ENCODE measurements around the gene SOAT1. TPM values are rescaled to one million over a fixed set of nuclear protein-coding genes. Genes with fewer than 3 reads are reported as not detected.

SOAT1 gene
- total RNA-seq, 1 experiment from 2014 or later, result 28.7 TPM

DNA sequence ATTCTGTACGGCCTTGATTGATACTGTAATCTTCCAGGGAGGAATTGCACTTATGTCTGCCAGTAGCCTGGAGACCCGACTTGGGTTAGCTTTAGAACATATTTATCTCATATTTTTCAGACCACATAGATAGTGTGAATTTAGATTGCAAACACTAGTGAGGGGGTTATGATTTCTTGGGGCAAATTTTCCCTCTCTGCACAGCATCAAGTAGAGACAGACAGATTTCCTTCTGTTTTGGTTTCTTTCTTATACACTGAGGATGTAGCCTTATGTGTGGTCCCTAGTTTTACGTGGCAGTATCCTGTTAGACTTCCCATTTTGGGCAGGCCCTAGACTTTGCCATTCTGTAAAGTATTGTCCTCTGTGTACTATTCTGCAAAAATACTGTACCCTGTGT, 29.0 kb downstream of the SOAT1 start:
- H3K4me3 ChIP-seq, result no peak overlapping the region
- H3K36me3 ChIP-seq, result peaks cover 20% of the 10 kb centered on the region
- H3K27ac ChIP-seq, result no peak overlapping the region
- no peak for DNase-seq
- no peaks in the 10 kb centered on the region for H3K4me1 ChIP-seq
- 0 out of 2 replicates have a peak, but pooled peaks cover 2% of the 10 kb centered on the region for H3K9me3 ChIP-seq (replicated peaks)
- no peaks in the 10 kb centered on the region for H3K27me3 ChIP-seq

DNA sequence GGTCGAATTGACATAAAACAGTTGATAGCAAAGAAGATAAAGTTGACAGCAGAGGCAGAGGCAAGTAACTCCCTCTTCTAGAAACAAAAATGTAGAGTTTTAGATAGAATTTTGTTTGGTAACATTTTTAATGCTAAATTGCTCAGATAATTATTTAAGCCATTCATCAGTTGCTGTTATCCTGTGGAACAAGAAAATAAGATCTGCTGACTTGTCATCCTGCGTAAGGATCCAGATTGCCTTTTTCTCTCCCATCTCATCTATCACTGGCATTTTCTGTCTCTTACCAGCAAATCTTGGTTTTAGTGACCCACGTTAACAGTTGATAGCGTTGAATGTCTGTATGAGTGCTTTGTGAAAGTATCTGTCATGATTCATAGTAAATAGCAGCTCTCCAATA, 29.8 kb downstream of the SOAT1 start:
- Histone ChIP-seq H3K36me3 (peaks cover 20% of the 10 kb centered on the region), H3K27me3 (no peaks in the 10 kb centered on the region), H3K4me3 (no peak overlapping the region), H3K9me3 (replicated peaks) (0 out of 2 replicates have a peak, but pooled peaks cover 2% of the 10 kb centered on the region), H3K4me1 (no peaks in the 10 kb centered on the region), H3K27ac (no peak overlapping the region)
- no peak for DNase-seq

DNA sequence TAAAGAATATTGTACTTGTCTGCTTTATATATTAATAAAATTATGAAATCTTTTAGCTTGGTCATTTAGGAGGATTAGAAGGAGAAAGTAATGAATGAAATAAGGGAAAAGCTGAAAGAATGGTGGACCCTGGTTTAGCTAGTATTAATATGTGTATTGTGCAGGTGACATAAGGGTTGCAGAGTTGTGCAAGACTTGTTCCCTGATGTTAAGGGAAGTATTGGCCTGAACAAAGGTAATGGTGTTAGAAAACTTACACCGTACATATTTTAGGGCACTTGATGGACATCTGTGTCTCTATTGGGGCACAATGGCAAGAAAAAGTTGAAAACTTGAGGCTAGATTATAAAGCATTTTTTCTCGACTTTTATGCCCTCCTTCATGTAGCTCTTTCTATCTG, 32.2 kb downstream of the SOAT1 start:
- Histone ChIP-seq H3K27me3 (no peaks in the 10 kb centered on the region), H3K27ac (no peak overlapping the region), H3K4me3 (no peak overlapping the region), H3K36me3 (peaks cover 13% of the 10 kb centered on the region), H3K9me3 (replicated peaks) (0 out of 2 replicates have a peak, but pooled peaks cover 2% of the 10 kb centered on the region), H3K4me1 (no peaks in the 10 kb centered on the region)
- DNase-seq, result no peak

DNA sequence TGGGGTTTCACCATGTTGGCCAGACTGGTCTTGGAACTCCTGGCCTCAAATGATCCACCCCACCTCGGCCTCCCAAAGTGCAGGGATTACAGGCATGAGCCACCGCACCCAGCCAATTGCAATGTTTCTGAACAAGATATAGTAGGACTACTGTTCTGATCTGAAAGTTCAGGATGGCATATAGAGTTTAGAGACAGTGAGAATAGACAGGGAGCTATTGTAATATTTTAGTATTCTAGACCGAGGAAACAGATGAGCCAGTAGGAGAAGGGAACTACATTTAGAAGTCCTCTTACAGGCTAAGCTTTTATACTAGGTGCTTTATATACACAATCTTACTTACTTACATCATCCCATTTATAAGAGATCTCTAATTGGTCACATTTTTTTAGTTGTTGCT, 33.1 kb downstream of the SOAT1 start:
- DNase-seq, result no peak
- no peaks in the 10 kb centered on the region for H3K4me1 ChIP-seq
- H3K9me3 ChIP-seq (replicated peaks), result no peaks in the 10 kb centered on the region
- no peaks in the 10 kb centered on the region for H3K27me3 ChIP-seq
- H3K36me3 ChIP-seq, result peaks cover 8% of the 10 kb centered on the region
- H3K27ac ChIP-seq, result no peak overlapping the region
- no peak overlapping the region for H3K4me3 ChIP-seq

DNA sequence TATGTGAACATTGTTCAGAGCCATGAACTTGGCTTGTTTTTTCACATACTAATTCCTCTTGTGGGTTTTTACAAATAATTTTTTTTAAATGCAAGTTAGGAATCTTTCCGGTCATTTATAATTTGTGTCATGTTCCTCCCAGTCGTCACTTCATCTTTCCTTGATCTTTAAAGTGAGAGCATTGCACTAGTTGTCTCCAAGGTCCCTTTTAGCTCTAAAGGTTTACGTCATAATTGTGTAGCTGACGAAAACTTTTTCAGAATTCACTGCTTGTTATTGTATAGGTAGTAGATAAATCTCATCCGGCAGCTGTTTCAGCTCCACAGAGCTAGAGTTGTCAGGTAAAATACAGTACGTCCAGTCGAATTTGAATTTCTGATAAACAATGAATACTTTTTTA, 33.6 kb downstream of the SOAT1 start:
- Histone ChIP-seq H3K9me3 (replicated peaks) (no peaks in the 10 kb centered on the region), H3K4me3 (no peak overlapping the region), H3K36me3 (peaks cover 8% of the 10 kb centered on the region), H3K27ac (no peak overlapping the region), H3K4me1 (no peaks in the 10 kb centered on the region), H3K27me3 (no peaks in the 10 kb centered on the region)
- DNase-seq, result no peak

DNA sequence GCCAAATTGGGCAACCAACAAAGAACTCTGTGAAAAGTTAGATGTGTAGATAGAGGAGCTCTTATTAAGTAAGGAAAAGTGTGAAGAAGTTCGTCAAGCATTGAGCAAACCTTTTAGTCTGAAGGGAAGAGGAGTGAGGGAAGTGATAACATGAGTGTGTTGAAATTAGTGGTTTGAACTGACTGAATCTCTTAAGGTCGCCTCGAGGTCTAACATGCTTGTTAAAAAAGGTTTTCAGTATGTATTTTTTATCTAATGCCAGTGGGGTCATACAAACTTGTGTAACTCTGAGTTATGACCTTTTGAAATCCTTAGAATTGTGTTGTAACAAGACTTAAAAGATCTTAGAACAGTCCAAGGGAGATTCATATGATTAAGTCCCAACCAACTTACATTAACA, 34.1 kb downstream of the SOAT1 start:
- Histone ChIP-seq H3K36me3 (peaks cover 8% of the 10 kb centered on the region), H3K9me3 (replicated peaks) (no peaks in the 10 kb centered on the region), H3K27ac (no peak overlapping the region), H3K27me3 (no peaks in the 10 kb centered on the region), H3K4me3 (no peak overlapping the region), H3K4me1 (no peaks in the 10 kb centered on the region)
- no peak for DNase-seq

DNA sequence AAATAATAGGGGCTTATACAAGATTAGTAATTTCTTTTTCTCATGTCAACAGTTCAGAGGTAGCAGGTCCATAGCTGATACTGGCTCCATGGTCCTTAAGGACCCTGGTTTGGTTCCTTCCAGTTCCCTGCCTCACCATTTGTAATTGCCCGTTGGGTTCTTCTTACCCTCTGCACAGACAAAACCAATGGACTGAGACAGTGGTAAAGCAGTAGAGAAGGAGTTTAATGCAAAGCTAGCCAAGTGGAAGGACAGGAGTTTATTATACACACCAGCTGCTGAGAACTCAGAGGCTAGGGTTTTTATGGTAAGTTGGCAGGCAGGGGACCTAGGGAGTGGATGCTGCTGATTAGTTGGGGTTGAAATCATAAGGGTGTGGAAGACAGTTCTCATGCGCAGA, 36.3 kb downstream of the SOAT1 start:
- Histone ChIP-seq H3K4me1 (no peaks in the 10 kb centered on the region), H3K36me3 (peaks cover 3% of the 10 kb centered on the region; the same call in 1 of the 2 replicates), H3K27me3 (no peaks in the 10 kb centered on the region), H3K9me3 (replicated peaks) (no peaks in the 10 kb centered on the region), H3K27ac (no peak overlapping the region), H3K4me3 (no peak overlapping the region)
- no peak for DNase-seq

DNA sequence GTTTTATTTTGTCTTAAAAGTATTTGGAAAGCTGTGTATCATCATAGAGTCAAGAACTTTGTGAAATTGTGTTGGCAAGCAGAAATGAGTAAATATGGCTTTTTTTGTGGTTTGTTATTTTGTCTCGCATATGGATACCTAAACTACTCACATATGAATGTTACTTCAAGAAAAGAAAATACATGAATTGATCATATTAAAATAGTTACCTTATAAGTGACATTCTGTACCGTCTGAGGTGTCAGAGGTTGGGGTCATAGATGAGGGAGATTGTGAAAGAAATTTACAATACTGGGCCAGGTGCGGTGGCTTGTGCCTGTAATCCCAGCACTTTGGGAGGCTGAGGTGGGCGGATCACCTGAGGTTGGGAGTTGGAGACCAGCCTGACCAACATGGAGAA, 40.8 kb downstream of the SOAT1 start:
- H3K36me3 ChIP-seq, result peaks cover 11% of the 10 kb centered on the region; the same call in 1 of the 2 replicates
- no peaks in the 10 kb centered on the region for H3K4me1 ChIP-seq
- no peak overlapping the region for H3K27ac ChIP-seq
- no peaks in the 10 kb centered on the region for H3K9me3 ChIP-seq (replicated peaks)
- H3K27me3 ChIP-seq, result no peaks in the 10 kb centered on the region
- no peak for DNase-seq
- H3K4me3 ChIP-seq, result no peak overlapping the region

DNA sequence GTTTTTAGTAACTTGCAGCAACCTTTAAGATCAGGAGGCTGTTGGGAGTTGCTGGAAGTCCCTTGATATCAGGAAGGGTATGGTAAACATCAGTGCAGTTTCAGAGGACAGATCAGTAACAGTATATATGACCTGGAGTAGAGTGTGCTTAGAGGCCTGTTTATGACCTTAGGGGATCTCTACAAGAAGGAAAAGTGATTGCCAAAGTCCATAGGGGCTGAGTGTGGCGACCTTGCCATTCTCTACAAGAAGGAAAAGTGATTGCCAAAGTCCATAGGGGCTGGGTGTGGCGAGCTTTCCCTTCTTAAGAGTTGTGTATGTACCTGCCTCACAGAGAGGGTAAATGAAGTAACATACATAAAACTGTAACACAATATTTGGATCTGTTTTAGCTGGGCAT, 43.7 kb downstream of the SOAT1 start:
- DNase-seq, result no peak

DNA sequence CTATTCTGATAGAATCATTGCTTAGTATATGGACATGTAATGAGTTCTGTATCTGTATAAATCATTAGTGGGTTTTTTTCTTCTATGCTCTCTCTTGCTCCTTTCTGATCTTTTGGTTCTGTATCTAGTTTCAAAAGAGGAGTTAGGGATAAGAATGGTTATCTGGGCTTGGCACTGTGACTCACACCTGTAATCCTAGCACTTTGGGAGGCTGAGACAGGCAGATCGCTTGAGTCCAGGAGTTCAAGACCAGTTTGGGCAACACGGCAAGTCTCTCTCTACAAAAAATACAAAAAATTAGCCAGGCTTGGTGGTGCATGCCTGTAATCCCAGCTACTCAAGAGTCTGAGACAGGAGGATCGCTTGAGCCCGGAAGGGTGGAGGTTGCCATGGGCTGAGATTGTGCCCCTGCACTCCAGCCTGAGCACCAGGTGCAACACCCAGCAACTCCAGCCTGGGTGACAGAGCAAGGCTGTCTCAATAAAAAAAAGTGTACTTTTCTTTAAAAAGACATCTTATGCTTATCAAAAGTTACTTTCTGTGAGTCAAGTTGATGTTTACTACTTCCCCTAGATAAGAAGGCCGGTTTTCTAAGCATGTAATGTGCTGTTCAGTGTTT, 44.5 kb downstream of the SOAT1 start:
- no peak overlapping the region for H3K4me3 ChIP-seq
- no peak for DNase-seq
- H3K27me3 ChIP-seq, result no peaks in the 10 kb centered on the region
- no peaks in the 10 kb centered on the region for H3K9me3 ChIP-seq (replicated peaks)
- no peak overlapping the region for H3K27ac ChIP-seq
- peaks cover 19% of the 10 kb centered on the region for H3K36me3 ChIP-seq
- H3K4me1 ChIP-seq, result no peaks in the 10 kb centered on the region

More for the DNA sequence above, 43.7 kb downstream of the SOAT1 start:
- Histone ChIP-seq H3K4me3 (no peak overlapping the region), H3K36me3 (peaks cover 15% of the 10 kb centered on the region), H3K9me3 (replicated peaks) (no peaks in the 10 kb centered on the region), H3K27me3 (no peaks in the 10 kb centered on the region), H3K27ac (no peak overlapping the region), H3K4me1 (no peaks in the 10 kb centered on the region)

DNA sequence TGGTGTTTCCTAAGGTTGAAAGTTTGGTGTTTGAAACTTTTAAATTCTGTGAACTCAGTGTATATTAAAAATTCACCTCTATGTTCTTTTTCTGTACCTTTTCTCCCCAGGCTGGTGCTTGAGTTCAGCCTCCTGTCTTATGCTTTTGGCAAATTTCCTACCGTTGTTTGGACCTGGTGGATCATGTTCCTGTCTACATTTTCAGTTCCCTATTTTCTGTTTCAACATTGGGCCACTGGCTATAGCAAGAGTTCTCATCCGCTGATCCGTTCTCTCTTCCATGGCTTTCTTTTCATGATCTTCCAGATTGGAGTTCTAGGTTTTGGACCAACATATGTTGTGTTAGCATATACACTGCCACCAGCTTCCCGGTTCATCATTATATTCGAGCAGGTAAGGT, 47.3 kb downstream of the SOAT1 start:
- Histone ChIP-seq H3K4me3 (no peak overlapping the region), H3K4me1 (no peaks in the 10 kb centered on the region), H3K27ac (no peak overlapping the region), H3K9me3 (replicated peaks) (no peaks in the 10 kb centered on the region), H3K27me3 (no peaks in the 10 kb centered on the region), H3K36me3 (peaks cover 20% of the 10 kb centered on the region)
- no peak for DNase-seq

DNA sequence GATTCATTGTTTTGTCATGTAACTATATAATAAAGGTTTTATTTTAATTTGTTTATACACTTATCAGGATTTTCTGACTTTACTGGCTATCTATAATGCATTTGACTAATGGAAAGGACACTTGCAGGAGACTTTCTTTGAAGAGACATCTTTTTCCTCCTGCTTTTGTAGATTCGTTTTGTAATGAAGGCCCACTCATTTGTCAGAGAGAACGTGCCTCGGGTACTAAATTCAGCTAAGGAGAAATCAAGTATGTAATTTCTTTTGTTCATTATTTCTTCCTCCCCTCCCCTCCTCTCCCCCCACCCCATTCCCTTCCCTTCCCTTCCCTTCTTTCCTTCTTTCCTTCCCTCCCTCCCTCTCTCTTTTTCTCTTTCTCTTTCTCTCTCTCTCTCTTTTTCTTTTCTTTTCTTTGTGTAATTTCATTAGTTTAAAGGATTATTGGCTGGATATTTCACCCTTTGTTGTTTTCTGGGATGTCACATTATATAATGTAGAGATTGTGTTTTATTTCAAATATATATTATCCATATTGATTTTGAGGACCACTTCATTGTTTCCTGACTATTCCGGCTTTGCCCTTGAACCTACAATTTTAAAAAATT, 48.4 kb downstream of the SOAT1 start:
- Histone ChIP-seq H3K4me1 (no peaks in the 10 kb centered on the region), H3K27ac (no peak overlapping the region), H3K36me3 (peaks cover 28% of the 10 kb centered on the region), H3K27me3 (no peaks in the 10 kb centered on the region), H3K9me3 (replicated peaks) (no peaks in the 10 kb centered on the region), H3K4me3 (no peak overlapping the region)
- DNase-seq, result no peak

DNA sequence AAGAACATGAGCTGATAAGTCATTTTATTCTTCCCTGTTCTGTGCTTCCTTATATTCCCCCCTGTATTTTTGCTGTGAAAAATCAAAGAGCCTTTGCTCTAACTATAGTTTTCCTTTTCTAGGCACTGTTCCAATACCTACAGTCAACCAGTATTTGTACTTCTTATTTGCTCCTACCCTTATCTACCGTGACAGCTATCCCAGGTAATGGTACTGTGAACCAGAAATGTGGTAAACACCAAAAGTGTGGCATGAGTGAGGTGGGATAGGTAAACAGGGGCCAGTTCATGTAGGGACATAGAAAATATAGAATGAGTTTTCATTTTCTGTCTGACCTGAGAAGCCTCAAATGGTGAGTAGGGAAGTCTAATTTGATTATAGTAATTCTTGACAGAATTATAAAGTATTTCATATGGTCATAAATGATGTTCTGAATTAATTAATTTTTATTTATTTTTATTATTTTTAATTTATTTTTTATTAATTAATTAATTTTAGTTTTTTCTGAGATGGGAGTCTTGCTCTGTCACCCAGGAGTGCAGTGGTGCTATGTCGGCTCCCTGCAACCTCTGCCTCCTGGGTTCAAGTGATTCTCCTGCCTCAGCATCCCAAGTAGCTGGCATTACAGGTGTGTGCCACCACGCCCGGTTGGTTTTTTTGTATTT, 49.3 kb downstream of the SOAT1 start:
- Histone ChIP-seq H3K36me3 (peaks cover 32% of the 10 kb centered on the region), H3K27me3 (no peaks in the 10 kb centered on the region)
- DNase-seq, result no peak

DNA sequence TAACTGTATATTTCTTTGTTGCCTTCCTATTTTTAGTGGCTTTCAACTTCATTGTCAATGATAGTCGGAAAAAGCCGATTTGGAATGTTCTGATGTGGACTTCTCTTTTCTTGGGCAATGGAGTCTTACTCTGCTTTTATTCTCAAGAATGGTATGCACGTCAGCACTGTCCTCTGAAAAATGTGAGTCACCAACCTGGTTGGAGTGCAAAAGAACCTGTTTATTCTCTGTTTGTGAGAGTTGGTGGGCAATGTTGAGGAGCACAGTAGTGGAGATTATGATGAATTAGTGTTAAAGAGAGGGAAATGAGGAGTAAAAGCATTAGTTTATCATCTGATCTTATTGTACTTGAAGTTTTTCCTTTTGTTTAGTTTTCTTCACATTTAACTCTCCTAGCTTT, 57.7 kb downstream of the SOAT1 start:
- no peaks in the 10 kb centered on the region for H3K9me3 ChIP-seq (replicated peaks)
- peaks cover 14% of the 10 kb centered on the region for H3K4me1 ChIP-seq
- no peaks in the 10 kb centered on the region for H3K27me3 ChIP-seq
- DNase-seq, result no peak
- H3K4me3 ChIP-seq, result no peak overlapping the region
- H3K27ac ChIP-seq, result no peak overlapping the region
- peaks cover 32% of the 10 kb centered on the region for H3K36me3 ChIP-seq

More for the DNA sequence above, 49.3 kb downstream of the SOAT1 start:
- Histone ChIP-seq H3K4me3 (no peak overlapping the region), H3K27ac (no peak overlapping the region), H3K4me1 (0 out of 2 replicates have a peak, but pooled peaks cover 2% of the 10 kb centered on the region), H3K9me3 (replicated peaks) (no peaks in the 10 kb centered on the region)

DNA sequence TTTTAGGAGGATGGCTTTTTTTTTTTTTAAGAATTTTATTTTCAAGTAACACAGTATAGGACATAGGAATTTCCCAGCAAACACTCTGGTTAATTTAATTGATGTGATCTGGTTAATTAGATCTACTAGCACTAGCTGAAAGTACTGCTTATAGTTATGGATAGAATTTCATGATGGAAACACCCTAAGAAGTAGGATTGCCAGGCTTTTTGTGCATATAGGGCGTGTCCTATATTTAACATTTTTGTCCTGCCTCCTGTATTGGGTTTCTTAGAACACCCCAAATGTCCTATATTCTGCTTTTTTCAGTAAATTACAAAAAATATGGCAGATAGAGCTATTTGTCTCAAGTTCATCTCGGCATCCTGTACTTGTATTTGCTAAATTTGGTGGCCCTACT, 58.6 kb downstream of the SOAT1 start:
- no peaks in the 10 kb centered on the region for H3K27me3 ChIP-seq
- H3K36me3 ChIP-seq, result peaks cover 28% of the 10 kb centered on the region
- no peak overlapping the region for H3K4me3 ChIP-seq
- peaks cover 14% of the 10 kb centered on the region for H3K4me1 ChIP-seq
- no peak for DNase-seq
- no peaks in the 10 kb centered on the region for H3K9me3 ChIP-seq (replicated peaks)
- H3K27ac ChIP-seq, result no peak overlapping the region

Data from SJCRH30 (cell line).